SJCRH30 (cell line): ENCODE measurements around the gene HK2. TPM values are rescaled to one million over a fixed set of nuclear protein-coding genes. Genes with fewer than 3 reads are reported as not detected.

Source experiments
- DNase-seq, 2 experiments: peaks; one replicate each; pipeline ENCODE4 v3.0.0-alpha.2; 2015 to 2020
- H3K27ac ChIP-seq: fragments of 250-450 bp; sonication (Bioruptor Pico); 2 replicates; pipeline ENCODE4 v1.5.1; 2020; ENCODE audit warnings: mild to moderate bottlenecking, moderate library complexity
- H3K27me3 ChIP-seq: fragments of 250-450 bp; sonication (Bioruptor Pico); 2 replicates; pipeline ENCODE4 v1.5.1; 2020; ENCODE audit warnings: mild to moderate bottlenecking, moderate library complexity
- H3K36me3 ChIP-seq: fragments of 250-450 bp; sonication (Bioruptor Pico); 2 replicates; pipeline ENCODE4 v1.5.1; 2020; ENCODE audit warnings: mild to moderate bottlenecking, moderate library complexity
- H3K4me1 ChIP-seq: fragments of 250-450 bp; sonication (Bioruptor Pico); 2 replicates; pipeline ENCODE4 v1.5.1; 2020; ENCODE audit warnings: mild to moderate bottlenecking, moderate library complexity
- H3K4me3 ChIP-seq: fragments of 250-450 bp; sonication (Bioruptor Pico); 2 replicates; pipeline ENCODE4 v1.5.1; 2020; ENCODE audit warnings: mild to moderate bottlenecking, moderate library complexity
- H3K9me3 ChIP-seq: fragments of 250-450 bp; sonication (Bioruptor Pico); replicated peaks from 2 replicates; pipeline ENCODE4 v1.5.1; 2020; ENCODE audit warnings: mild to moderate bottlenecking, moderate library complexity
- total RNA-seq: library from RNA; depleted of rRNA; stranded (reverse); fragments of >200 nt; shearing (Covaris generic); gene quantifications from 2 replicates; pipeline ENCODE4 v1.2.3, GENCODE V29; 2014

Gene HK2
- total RNA-seq, 1 experiment from 2014 or later = 38.8 TPM

GRCh38 chr2:74860079-74860478, 26.2 kb downstream of the HK2 start:
- H3K36me3 ChIP-seq = no peaks in the 10 kb centered on the region
- DNase-seq = no peak
- no peak overlapping the region for H3K4me3 ChIP-seq
- no peak overlapping the region for H3K27ac ChIP-seq
- no peaks in the 10 kb centered on the region for H3K27me3 ChIP-seq
- no peaks in the 10 kb centered on the region for H3K4me1 ChIP-seq
- H3K9me3 ChIP-seq = no peaks in the 10 kb centered on the region

DNA sequence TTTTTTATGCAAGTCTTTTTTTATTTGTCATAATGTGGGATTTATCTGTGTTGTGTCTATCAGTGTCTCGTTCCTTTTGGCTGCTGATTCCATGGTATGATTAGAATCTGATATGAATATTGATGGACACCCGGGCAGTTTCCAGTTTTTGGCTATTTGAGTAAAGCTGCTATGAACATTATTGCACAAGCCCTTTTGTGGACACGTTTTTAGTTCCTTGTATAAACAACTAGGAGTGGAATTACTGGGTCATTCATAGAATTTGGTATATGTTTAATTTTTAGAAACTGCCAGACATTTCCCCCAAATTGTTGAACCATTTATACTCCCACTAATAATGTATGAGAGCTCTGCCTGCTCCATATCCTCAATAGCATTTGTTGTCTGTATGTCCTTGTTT, 26.6 kb downstream of the HK2 start:
- no peak overlapping the region for H3K27ac ChIP-seq
- DNase-seq = no peak
- no peaks in the 10 kb centered on the region for H3K4me1 ChIP-seq
- no peaks in the 10 kb centered on the region for H3K27me3 ChIP-seq
- H3K36me3 ChIP-seq = no peaks in the 10 kb centered on the region
- H3K9me3 ChIP-seq = no peaks in the 10 kb centered on the region
- H3K4me3 ChIP-seq = no peak overlapping the region

GRCh38 chr2:74861531-74861930, 27.6 kb downstream of the HK2 start:
- no peaks in the 10 kb centered on the region for H3K27me3 ChIP-seq
- DNase-seq = no peak
- H3K4me1 ChIP-seq = no peaks in the 10 kb centered on the region
- H3K9me3 ChIP-seq = no peaks in the 10 kb centered on the region
- no peak overlapping the region for H3K27ac ChIP-seq
- no peak overlapping the region for H3K4me3 ChIP-seq
- no peaks in the 10 kb centered on the region for H3K36me3 ChIP-seq

DNA sequence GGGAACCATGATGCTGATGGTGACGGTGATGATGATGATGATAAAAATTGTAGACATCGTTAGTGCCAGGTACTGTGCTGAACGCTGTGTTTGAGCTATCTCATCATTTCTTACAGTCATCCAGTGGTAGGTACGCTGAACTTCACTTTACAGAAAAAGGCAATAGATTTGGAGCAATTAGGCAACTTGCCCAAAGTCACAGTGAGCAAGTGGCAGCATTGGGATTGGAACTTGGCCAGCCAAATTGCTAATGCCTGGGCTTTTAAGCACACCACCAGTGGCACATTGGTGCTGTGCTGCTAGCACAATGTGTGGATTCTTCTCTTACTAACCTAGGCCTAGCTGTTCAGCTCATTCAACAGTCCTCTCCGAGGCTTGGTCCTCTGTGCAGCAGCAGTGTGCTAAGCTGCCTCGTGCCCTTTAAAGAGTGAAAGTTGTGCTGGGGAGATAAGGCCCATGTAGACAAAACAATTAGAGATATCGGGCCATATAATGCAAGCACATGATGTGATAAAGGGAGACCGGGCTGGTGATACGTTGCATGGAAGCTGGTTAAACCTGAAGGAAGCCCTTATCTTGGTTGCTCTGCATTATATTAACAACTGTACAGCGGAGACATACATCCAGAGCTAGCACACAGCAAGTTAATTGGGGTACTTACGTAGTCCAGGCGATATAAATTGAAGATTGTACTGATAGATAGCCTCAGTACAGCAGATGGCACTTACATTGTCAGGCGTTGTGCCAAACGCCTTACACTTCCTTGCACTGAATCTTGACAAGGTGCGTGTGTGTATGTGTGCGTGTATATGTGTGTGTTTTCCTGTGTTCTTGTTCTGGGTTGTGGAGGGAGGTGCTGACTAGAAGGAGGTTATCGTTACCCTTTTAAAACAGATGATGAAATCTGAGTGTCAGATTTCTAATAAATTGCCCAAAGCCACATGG, 28.4 kb downstream of the HK2 start:
- Histone ChIP-seq H3K4me3 (no peak overlapping the region), H3K9me3 (no peaks in the 10 kb centered on the region), H3K27ac (no peak overlapping the region), H3K27me3 (no peaks in the 10 kb centered on the region), H3K36me3 (no peaks in the 10 kb centered on the region), H3K4me1 (no peaks in the 10 kb centered on the region; the same call in 1 of the 2 replicates)
- no peak for DNase-seq

- no peak for DNase-seq
- H3K9me3 ChIP-seq = no peaks in the 10 kb centered on the region
- peaks cover 7% of the 10 kb centered on the region; the same call in 1 of the 2 replicates for H3K4me1 ChIP-seq
- H3K27me3 ChIP-seq = no peaks in the 10 kb centered on the region
- no peak overlapping the region for H3K4me3 ChIP-seq
- no peak overlapping the region for H3K27ac ChIP-seq
- H3K36me3 ChIP-seq = peaks cover 4% of the 10 kb centered on the region; the same call in 1 of the 2 replicates
Measured at GRCh38 chr2:74863802-74864248, 29.9 kb downstream of the HK2 start.

- 0 out of 2 replicates have a peak, but pooled peaks cover 3% of the 10 kb centered on the region for H3K9me3 ChIP-seq
- no peak for DNase-seq
- no peak overlapping the region for H3K27ac ChIP-seq
- H3K36me3 ChIP-seq = peaks cover 7% of the 10 kb centered on the region; the same call in 1 of the 2 replicates
- H3K4me3 ChIP-seq = no peak overlapping the region
- peaks cover 7% of the 10 kb centered on the region; the same call in 1 of the 2 replicates for H3K4me1 ChIP-seq
- no peaks in the 10 kb centered on the region for H3K27me3 ChIP-seq
Measured at GRCh38 chr2:74864728-74865722, 31.1 kb downstream of the HK2 start.

DNA sequence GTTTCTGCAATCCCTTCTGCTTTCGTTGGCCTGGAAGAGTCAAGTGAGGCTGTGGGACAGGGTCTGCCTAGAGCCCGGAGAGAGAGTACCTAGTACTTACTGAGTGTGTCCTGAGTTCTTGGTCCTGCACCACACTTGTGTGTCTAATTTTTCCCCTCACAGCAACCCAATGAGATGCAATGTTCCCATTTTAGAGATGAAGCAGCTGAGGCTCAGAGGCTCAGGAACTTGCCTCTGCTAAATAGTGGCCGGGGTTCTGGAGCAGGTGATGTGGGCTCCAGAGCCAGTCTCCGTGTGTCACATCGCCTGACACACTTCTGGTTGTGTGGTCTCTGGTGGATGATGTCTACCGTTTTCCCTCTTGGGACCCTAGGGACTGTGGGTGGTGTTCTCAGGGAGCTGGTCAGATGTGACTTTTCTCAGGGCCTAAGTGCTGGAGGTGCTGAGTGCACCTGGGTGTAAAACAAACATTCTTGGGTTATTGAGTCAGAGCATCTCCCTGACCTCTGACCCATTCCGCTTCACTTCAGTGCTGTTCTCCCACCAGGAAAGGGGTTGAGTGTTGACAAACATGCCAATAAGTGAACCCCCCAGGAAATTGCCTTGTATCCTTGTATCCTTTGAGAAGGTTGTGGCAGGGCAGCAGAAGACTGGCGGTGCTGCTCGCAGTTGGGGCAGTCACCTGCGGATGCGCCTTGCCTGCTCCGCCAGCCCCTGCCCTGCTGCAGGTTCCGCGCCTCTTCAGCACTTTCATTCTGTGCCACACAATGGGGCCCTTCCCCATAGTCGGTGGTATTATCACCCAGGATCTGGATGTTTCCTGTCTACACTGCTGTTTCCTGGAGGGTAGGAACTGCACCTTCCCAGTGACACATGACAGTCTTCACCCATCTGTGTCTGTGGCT, 32.1 kb downstream of the HK2 start:
- Histone ChIP-seq H3K9me3 (0 out of 2 replicates have a peak, but pooled peaks cover 3% of the 10 kb centered on the region), H3K4me3 (no peak overlapping the region), H3K27me3 (no peaks in the 10 kb centered on the region), H3K36me3 (peaks cover 7% of the 10 kb centered on the region; the same call in 1 of the 2 replicates), H3K27ac (no peak overlapping the region), H3K4me1 (peaks cover 7% of the 10 kb centered on the region; the same call in 1 of the 2 replicates)
- no peak for DNase-seq

GRCh38 chr2:74867841-74868658, 34.1 kb downstream of the HK2 start:
- DNase-seq = peak; percentile 52 to 57

GRCh38 chr2:74869517-74869916, 35.6 kb downstream of the HK2 start:
- Histone ChIP-seq H3K4me3 (no peak overlapping the region), H3K27me3 (no peaks in the 10 kb centered on the region), H3K4me1 (peaks cover 7% of the 10 kb centered on the region; the same call in 1 of the 2 replicates), H3K36me3 (peaks cover 10% of the 10 kb centered on the region), H3K27ac (no peak overlapping the region), H3K9me3 (0 out of 2 replicates have a peak, but pooled peaks cover 3% of the 10 kb centered on the region)
- DNase-seq = no peak

More at GRCh38 chr2:74867841-74868658, 34.1 kb downstream of the HK2 start:
- Histone ChIP-seq H3K9me3 (0 out of 2 replicates have a peak, but pooled peaks cover 3% of the 10 kb centered on the region), H3K36me3 (peaks cover 7% of the 10 kb centered on the region), H3K4me3 (no peak overlapping the region), H3K4me1 (peaks cover 7% of the 10 kb centered on the region; the same call in 1 of the 2 replicates), H3K27me3 (no peaks in the 10 kb centered on the region), H3K27ac (peak overlapping the region; percentile 34; the same call in 1 of the 2 replicates)

- no peak overlapping the region for H3K4me3 ChIP-seq
- peaks cover 10% of the 10 kb centered on the region for H3K36me3 ChIP-seq
- H3K9me3 ChIP-seq = 0 out of 2 replicates have a peak, but pooled peaks cover 3% of the 10 kb centered on the region
- DNase-seq = no peak
- no peaks in the 10 kb centered on the region for H3K27me3 ChIP-seq
- peaks cover 7% of the 10 kb centered on the region; the same call in 1 of the 2 replicates for H3K4me1 ChIP-seq
- H3K27ac ChIP-seq = no peak overlapping the region
Measured at GRCh38 chr2:74870951-74871350, 37.0 kb downstream of the HK2 start.

- Histone ChIP-seq H3K9me3 (0 out of 2 replicates have a peak, but pooled peaks cover 3% of the 10 kb centered on the region), H3K4me1 (peaks cover 7% of the 10 kb centered on the region; the same call in 1 of the 2 replicates), H3K36me3 (peaks cover 10% of the 10 kb centered on the region), H3K27me3 (no peaks in the 10 kb centered on the region), H3K4me3 (no peak overlapping the region), H3K27ac (no peak overlapping the region)
- DNase-seq = no peak
Measured at GRCh38 chr2:74871414-74871813, 37.5 kb downstream of the HK2 start.

GRCh38 chr2:74872389-74872836, 38.5 kb downstream of the HK2 start:
- Histone ChIP-seq H3K9me3 (0 out of 2 replicates have a peak, but pooled peaks cover 3% of the 10 kb centered on the region), H3K36me3 (peaks cover 10% of the 10 kb centered on the region)
- no peak for DNase-seq

More at GRCh38 chr2:74872389-74872836, 38.5 kb downstream of the HK2 start:
- Histone ChIP-seq H3K27me3 (no peaks in the 10 kb centered on the region), H3K27ac (no peak overlapping the region), H3K4me1 (peaks cover 7% of the 10 kb centered on the region; the same call in 1 of the 2 replicates), H3K4me3 (no peak overlapping the region)
